HepG2 (cell line): ENCODE measurements around the gene TMUB1. TPM values are rescaled to one million over a fixed set of nuclear protein-coding genes. Genes with fewer than 3 reads are reported as not detected.

Source experiments
- ATAC-seq: fragments of 200-7000 bp; cut with Tn5 transposase; 3 replicates; pipeline ENCODE4 v1.9.1; 2020; ENCODE audit warnings: mild to moderate bottlenecking, moderate library complexity
- BruUV-seq: library from RNA; stranded (reverse); fragments of 400-500 nt; replicated peaks from 2 replicates; lab custom pipeline; 2021; lab: Mats Ljungman, UMichigan
- CTCF ChIA-PET: fragments of 300-600 bp; formaldehyde crosslinking; extraction: SDS; loops from one replicate; lab custom pipeline; 2021; ENCODE audit warnings: low total read pairs, inconsistent platforms, low intra/inter-chr PET ratio; lab: Yijun Ruan, JAX
- POLR2A ChIA-PET: fragments of 350-600 bp; sonication (Branson Sonifier 250); formaldehyde crosslinking; loops from one replicate; lab custom pipeline; 2020; ENCODE audit warnings: antibody characterized with exemption, inconsistent platforms; lab: Yijun Ruan, JAX
- DNase-seq: peaks from one replicate; pipeline ENCODE4 v3.0.0-alpha.2; 2015; ENCODE audit warnings: low spot score
- FAIRE-seq: peaks from 3 replicates; lab custom pipeline; 2011; peaks lifted over from hg19 to GRCh38; lab: Jason Lieb, UNC
- H2AFZ ChIP-seq: one replicate; pipeline ENCODE4 v1.6.1; 2011; ENCODE audit warnings: low read length, inconsistent platforms
- H3K27ac ChIP-seq: fragments of 300-600 bp; 3 replicates; pipeline ENCODE4 v1.8.0; 2011; ENCODE audit warnings: mixed run types, mild to moderate bottlenecking, mixed read lengths, low read length, inconsistent platforms; ENCODE audit not compliant: insufficient read depth; ENCODE audit errors: extremely low read length
- H3K27me3 ChIP-seq, 2 experiments: fragments of 200-600 bp in 1 of 2; 2 replicates in 1 of 2; 3 replicates in 1 of 2; pipeline versions ENCODE4 v1.6.0 to v1.8.0; 2011; ENCODE audit warnings: low read length in 2 of 2, mild to moderate bottlenecking in 2 of 2, moderate library complexity in 2 of 2, inconsistent platforms in 1 of 2; ENCODE audit not compliant: insufficient read depth in 2 of 2, control insufficient read depth in 1 of 2
- H3K36me3 ChIP-seq, 2 experiments: fragments of 200-600 bp in 1 of 2; replicated peaks in 1 of 2; 2 replicates in 1 of 2; 3 replicates in 1 of 2; pipeline versions ENCODE4 v1.5.1 to v1.8.0; 2011; ENCODE audit warnings: low read length in 2 of 2, inconsistent platforms in 1 of 2; ENCODE audit not compliant: insufficient read depth in 2 of 2, control insufficient read depth in 1 of 2
- H3K4me1 ChIP-seq: 2 replicates; pipeline ENCODE4 v1.5.1; 2012; ENCODE audit warnings: low read length, inconsistent platforms; ENCODE audit not compliant: insufficient read depth
- H3K4me2 ChIP-seq: 2 replicates; pipeline ENCODE4 v1.6.0; 2011; ENCODE audit warnings: low read depth, low read length, inconsistent platforms
- H3K4me3 ChIP-seq, 3 experiments: fragments of 200-600 bp in 1 of 3; sonication (generic), shearing (Covaris generic) in 1 of 3; replicated peaks in 1 of 3; 2 replicates each; pipeline ENCODE4 v1.5.1; 2011 to 2016; ENCODE audit warnings: low read length in 3 of 3, inconsistent platforms in 2 of 3, low read depth in 2 of 3, mild to moderate bottlenecking in 2 of 3, control low read depth in 1 of 3, mixed read lengths in 1 of 3; ENCODE audit not compliant: insufficient read depth in 1 of 3
- H3K79me2 ChIP-seq: one replicate; pipeline ENCODE4 v1.6.1; 2011; ENCODE audit warnings: low read length, inconsistent platforms; ENCODE audit not compliant: insufficient read depth
- H3K9ac ChIP-seq: 2 replicates; pipeline ENCODE4 v1.6.0; 2011; ENCODE audit warnings: mild to moderate bottlenecking, low read depth, low read length, inconsistent platforms; ENCODE audit not compliant: insufficient read depth
- H3K9me3 ChIP-seq: 2 replicates; pipeline ENCODE4 v1.5.1; 2012; ENCODE audit warnings: mild to moderate bottlenecking, low read length
- H4K20me1 ChIP-seq: 2 replicates; pipeline ENCODE4 v1.6.0; 2011; ENCODE audit warnings: inconsistent platforms, mild to moderate bottlenecking, low read length, moderate library complexity; ENCODE audit not compliant: insufficient read depth
- FOXC1 ChIP-seq: sonication (generic); formaldehyde crosslinking; IDR thresholded peaks from 2 replicates; pipeline ENCODE4 v1.8.0; 2022; ENCODE audit warnings: mild to moderate bottlenecking, missing genetic modification reagents, borderline replicate concordance
- HMGXB4 ChIP-seq, 2 experiments: sonication (generic) in 1 of 2; formaldehyde crosslinking in 1 of 2; IDR thresholded peaks; 2 replicates each; pipeline versions ENCODE4 v1.4.0 to v1.6.1; 2018 to 2020; ENCODE audit warnings: missing genetic modification reagents in 2 of 2, borderline replicate concordance in 1 of 2, low read depth in 1 of 2, mild to moderate bottlenecking in 1 of 2, missing biosample characterization in 1 of 2
- KMT2B ChIP-seq: IDR thresholded peaks from 2 replicates; pipeline ENCODE4 v1.6.1; 2016; ENCODE audit warnings: missing genetic modification reagents, missing compliant biosample characterization
- MYNN ChIP-seq: sonication (generic); formaldehyde crosslinking; IDR thresholded peaks from 2 replicates; pipeline ENCODE4 v1.4.0; 2020; ENCODE audit warnings: mild to moderate bottlenecking, low read depth, missing genetic modification reagents
- PHF8 ChIP-seq: sonication (generic); formaldehyde crosslinking; IDR thresholded peaks from 2 replicates; pipeline ENCODE4 v1.5.0; 2020; ENCODE audit warnings: missing genetic modification reagents
- PLRG1 ChIP-seq: fragments of 450-650 bp; conservative IDR thresholded peaks from 2 replicates; pipeline ENCODE4 v1.6.1; 2016
- POLR2AphosphoS5 ChIP-seq: IDR thresholded peaks from 2 replicates; pipeline ENCODE4 v1.6.1; 2012; ENCODE audit warnings: low read depth, low read length
- RBM39 ChIP-seq: fragments of 200-400 bp; formaldehyde crosslinking; IDR thresholded peaks from one replicate; pipeline ENCODE4 v1.6.1; 2018; ENCODE audit warnings: antibody characterized with exemption, mild to moderate bottlenecking, low read depth, low read length; ENCODE audit not compliant: poor library complexity, severe bottlenecking
- RXRA ChIP-seq: sonication (generic); formaldehyde crosslinking; IDR thresholded peaks from 2 replicates; pipeline ENCODE4 v1.5.1; 2020; ENCODE audit warnings: missing genetic modification reagents
- SCMH1 ChIP-seq: sonication (generic); formaldehyde crosslinking; IDR thresholded peaks from 2 replicates; pipeline ENCODE4 v1.9.0; 2021; ENCODE audit warnings: missing genetic modification reagents, mild to moderate bottlenecking, borderline replicate concordance
- SIX4 ChIP-seq: sonication (generic); formaldehyde crosslinking; IDR thresholded peaks from 2 replicates; pipeline ENCODE4 v1.4.0; 2020; ENCODE audit warnings: missing genetic modification reagents
- ZBTB7B ChIP-seq: sonication (generic); formaldehyde crosslinking; IDR thresholded peaks from 2 replicates; pipeline ENCODE4 v1.4.0; 2020; ENCODE audit warnings: missing genetic modification reagents
- ZNF224 ChIP-seq: sonication (generic); formaldehyde crosslinking; IDR thresholded peaks from 2 replicates; pipeline ENCODE4 v1.5.0; 2020; ENCODE audit warnings: mild to moderate bottlenecking, missing genetic modification reagents
- ZNF235 ChIP-seq: sonication (generic); formaldehyde crosslinking; IDR thresholded peaks from 2 replicates; pipeline ENCODE4 v1.8.1; 2023; ENCODE audit warnings: mild to moderate bottlenecking, missing genetic modification reagents, borderline replicate concordance
- ZNF335 ChIP-seq: sonication (generic); formaldehyde crosslinking; IDR thresholded peaks from 2 replicates; pipeline ENCODE4 v1.4.0; 2020; ENCODE audit warnings: missing genetic modification reagents
- ZNF563 ChIP-seq: sonication (generic); formaldehyde crosslinking; IDR thresholded peaks from 2 replicates; pipeline ENCODE4 v1.8.0; 2022; ENCODE audit warnings: mild to moderate bottlenecking, moderate library complexity, missing genetic modification reagents
- ZNF605 ChIP-seq: sonication (generic); formaldehyde crosslinking; IDR thresholded peaks from 2 replicates; pipeline ENCODE4 v1.8.0; 2022; ENCODE audit warnings: mild to moderate bottlenecking, missing genetic modification reagents
- ZNF607 ChIP-seq: sonication (generic); formaldehyde crosslinking; IDR thresholded peaks from 2 replicates; pipeline ENCODE4 v1.5.1; 2020; ENCODE audit warnings: missing genetic modification reagents, mild to moderate bottlenecking, borderline replicate concordance
- ZNF713 ChIP-seq: sonication (generic); formaldehyde crosslinking; IDR thresholded peaks from 2 replicates; pipeline ENCODE4 v1.4.0; 2020; ENCODE audit warnings: mild to moderate bottlenecking, missing genetic modification reagents
- WGBS: methylation state at CpG from one replicate; pipeline ENCODE4 v1.1.6; 2017; ENCODE audit warnings: low lambda C conversion rate; 5-methylcytosine and 5-hydroxymethylcytosine counted together
- in situ Hi-C: cut with HindIII; loops from 2 replicates; pipeline ENCODE4 v1.10.0; 2017; ENCODE audit warnings: low pct_unique_long_range_greater_than_20kb; ENCODE audit not compliant: extremely low pct_ligation_motif_present
- intact Hi-C: fragments of 100-400 bp; cut with micrococcal nuclease; formaldehyde crosslinking; loops from one replicate; pipeline ENCODE4 v1.10.0; 2022; ENCODE audit not compliant: unreplicated experiment
- polyA plus RNA-seq, 8 experiments: library from polyadenylated mRNA; depleted of rRNA in 3 of 8; stranded (reverse) in 7 of 8; unstranded in 1 of 8; fragments of >200 nt; fragmentation: Illumina TruSeq in 4 of 8; extraction: Trizol in 4 of 8; gene quantifications; 2 replicates each; pipeline versions ENCODE4 v1.2.1 to v1.2.3, GENCODE V29; 2011 to 2016; ENCODE audit warnings: low read depth in 4 of 8, missing spikeins in 1 of 8, mixed read lengths in 1 of 8; ENCODE audit not compliant: insufficient read depth in 1 of 8
- total RNA-seq, 5 experiments: library from RNA; depleted of rRNA; stranded (reverse); fragments of >200 nt; fragmentation: Illumina TruSeq; extraction: Trizol; gene quantifications; 2 replicates each; pipeline ENCODE4 v1.2.3, GENCODE V29; 2016; ENCODE audit warnings: low read depth in 1 of 5
- TF ChIP-seq, protein P1 (sequence below): sonication (generic); formaldehyde crosslinking; IDR thresholded peaks from 2 replicates; pipeline ENCODE4 v1.4.0; 2020; ENCODE audit warnings: mild to moderate bottlenecking, missing genetic modification reagents
- TF ChIP-seq, protein P2 (sequence below): sonication (generic); formaldehyde crosslinking; conservative IDR thresholded peaks from 2 replicates; pipeline ENCODE4 v1.5.0; 2020; ENCODE audit warnings: missing genetic modification reagents

Gene TMUB1
- total and polyA plus RNA-seq, 2 of the 13 experiments (the other 11 are each of a cell fraction or from before 2014, with no cell fraction given) = 44.8 to 51.6 TPM

GRCh38 chr7:151057506-151057988, 25.7 kb downstream of the TMUB1 start, which contains the start of gene CDK5:
CDK5 (minus strand) TSS chr7:151057897; CDS start chr7:151057848, 49 bp downstream.
- no peaks in the 10 kb centered on the region for H3K9me3 ChIP-seq
- H3K4me3 ChIP-seq = peak within 1 kb of the TSS; percentile 76 to 92 (median 90)
- H3K9ac ChIP-seq = peak within 1 kb of the TSS; percentile 87
- intact Hi-C loops = no loop called here
- POLR2A ChIA-PET = interaction anchor here (1.3 to 1.8 kb wide), 2 partner anchors 29 to 48 kb away, joined by 4 to 6 read pairs; partner anchors contain the start of gene ABCB8
- WGBS = 2% methylated on average over 18 of the region's 30 CpGs
- FAIRE-seq (no peak), DNase-seq (no peak), ATAC-seq (peak; percentile 13)
- in situ Hi-C loops = no loop called here
- H2AFZ ChIP-seq = peak within 1 kb of the TSS; percentile 62
- no peaks in the 10 kb centered on the region for H4K20me1 ChIP-seq
- no peaks in the 10 kb centered on the region; a peak in 1 of 5 replicates for H3K27me3 ChIP-seq
- H3K27ac ChIP-seq = peak within 1 kb of the TSS; percentile 86
- peaks cover 42% of the 10 kb centered on the region for H3K4me1 ChIP-seq
- peak within 1 kb of the TSS; percentile 99 for H3K4me2 ChIP-seq
- CTCF ChIA-PET = no interaction called here
- no TSS peak for BruUV-seq
- H3K36me3 ChIP-seq = 0 out of 5 replicates have a peak, but pooled peaks cover 0 to 2% of the 10 kb centered on the region in 2 experiments
- H3K79me2 ChIP-seq = peaks cover 14% of the 10 kb centered on the region
- 0 out of 2 replicates have a peak, but pooled peaks have one; percentile 24 for TF ChIP-seq ZNF563 (CRISPR knock-in tag)
- no peak for TF ChIP-seq RBM39
- TF ChIP-seq ZNF713 = 0 out of 2 replicates have a peak, but pooled peaks have one; percentile 23
- no peak for TF ChIP-seq SCMH1 (CRISPR knock-in tag)
- TF ChIP-seq ZBTB7B (CRISPR knock-in tag) = peak; percentile 38; the same call in 1 of the 2 replicates
- no peak for TF ChIP-seq ZNF335 (CRISPR knock-in tag)
- TF ChIP-seq RXRA = no peak
- 0 out of 2 replicates have a peak, but pooled peaks have one; percentile 35 for TF ChIP-seq KMT2B (CRISPR knock-in tag)
- TF ChIP-seq, protein P1, sequence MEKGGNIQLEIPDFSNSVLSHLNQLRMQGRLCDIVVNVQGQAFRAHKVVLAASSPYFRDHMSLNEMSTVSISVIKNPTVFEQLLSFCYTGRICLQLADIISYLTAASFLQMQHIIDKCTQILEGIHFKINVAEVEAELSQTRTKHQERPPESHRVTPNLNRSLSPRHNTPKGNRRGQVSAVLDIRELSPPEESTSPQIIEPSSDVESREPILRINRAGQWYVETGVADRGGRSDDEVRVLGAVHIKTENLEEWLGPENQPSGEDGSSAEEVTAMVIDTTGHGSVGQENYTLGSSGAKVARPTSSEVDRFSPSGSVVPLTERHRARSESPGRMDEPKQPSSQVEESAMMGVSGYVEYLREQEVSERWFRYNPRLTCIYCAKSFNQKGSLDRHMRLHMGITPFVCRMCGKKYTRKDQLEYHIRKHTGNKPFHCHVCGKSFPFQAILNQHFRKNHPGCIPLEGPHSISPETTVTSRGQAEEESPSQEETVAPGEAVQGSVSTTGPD (CRISPR knock-in tag) = peak; percentile 14; the same call in 1 of the 2 replicates
- peak in 1 of 2 experiments; percentile 14; a peak in 1 of 4 replicates for TF ChIP-seq HMGXB4 (CRISPR knock-in tag; IDR thresholded peaks at IDR 0.05; ENCODE audit: borderline replicate concordance in 1 of 2, low read depth in 1 of 2)
- TF ChIP-seq MYNN (CRISPR knock-in tag) = 0 out of 2 replicates have a peak, but pooled peaks have one; percentile 10
- peak; percentile 75 for TF ChIP-seq ZNF605 (CRISPR knock-in tag)
- TF ChIP-seq FOXC1 = peak; percentile 15; the same call in 1 of the 2 replicates
- peak; percentile 15; the same call in 1 of the 2 replicates for TF ChIP-seq ZNF607
- TF ChIP-seq PHF8 (CRISPR knock-in tag) = 0 out of 2 replicates have a peak, but pooled peaks have one; percentile 11
- TF ChIP-seq ZNF224 (CRISPR knock-in tag) = 0 out of 2 replicates have a peak, but pooled peaks have one; percentile 3
- TF ChIP-seq PLRG1 = no peak
- no peak for TF ChIP-seq ZNF235 (CRISPR knock-in tag)
- no peak for TF ChIP-seq SIX4 (CRISPR knock-in tag)
- no peak; the same call in 1 of the 2 replicates for TF ChIP-seq POLR2AphosphoS5
- TF ChIP-seq, protein P2, sequence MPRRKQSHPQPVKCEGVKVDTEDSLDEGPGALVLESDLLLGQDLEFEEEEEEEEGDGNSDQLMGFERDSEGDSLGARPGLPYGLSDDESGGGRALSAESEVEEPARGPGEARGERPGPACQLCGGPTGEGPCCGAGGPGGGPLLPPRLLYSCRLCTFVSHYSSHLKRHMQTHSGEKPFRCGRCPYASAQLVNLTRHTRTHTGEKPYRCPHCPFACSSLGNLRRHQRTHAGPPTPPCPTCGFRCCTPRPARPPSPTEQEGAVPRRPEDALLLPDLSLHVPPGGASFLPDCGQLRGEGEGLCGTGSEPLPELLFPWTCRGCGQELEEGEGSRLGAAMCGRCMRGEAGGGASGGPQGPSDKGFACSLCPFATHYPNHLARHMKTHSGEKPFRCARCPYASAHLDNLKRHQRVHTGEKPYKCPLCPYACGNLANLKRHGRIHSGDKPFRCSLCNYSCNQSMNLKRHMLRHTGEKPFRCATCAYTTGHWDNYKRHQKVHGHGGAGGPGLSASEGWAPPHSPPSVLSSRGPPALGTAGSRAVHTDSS = no peak
